Measurements from ENCODE around the gene ARHGEF40.
A peak's percentile ranks its signal among the peaks of the same experiment; 100 is the strongest.

The ARHGEF40 gene

DNA sequence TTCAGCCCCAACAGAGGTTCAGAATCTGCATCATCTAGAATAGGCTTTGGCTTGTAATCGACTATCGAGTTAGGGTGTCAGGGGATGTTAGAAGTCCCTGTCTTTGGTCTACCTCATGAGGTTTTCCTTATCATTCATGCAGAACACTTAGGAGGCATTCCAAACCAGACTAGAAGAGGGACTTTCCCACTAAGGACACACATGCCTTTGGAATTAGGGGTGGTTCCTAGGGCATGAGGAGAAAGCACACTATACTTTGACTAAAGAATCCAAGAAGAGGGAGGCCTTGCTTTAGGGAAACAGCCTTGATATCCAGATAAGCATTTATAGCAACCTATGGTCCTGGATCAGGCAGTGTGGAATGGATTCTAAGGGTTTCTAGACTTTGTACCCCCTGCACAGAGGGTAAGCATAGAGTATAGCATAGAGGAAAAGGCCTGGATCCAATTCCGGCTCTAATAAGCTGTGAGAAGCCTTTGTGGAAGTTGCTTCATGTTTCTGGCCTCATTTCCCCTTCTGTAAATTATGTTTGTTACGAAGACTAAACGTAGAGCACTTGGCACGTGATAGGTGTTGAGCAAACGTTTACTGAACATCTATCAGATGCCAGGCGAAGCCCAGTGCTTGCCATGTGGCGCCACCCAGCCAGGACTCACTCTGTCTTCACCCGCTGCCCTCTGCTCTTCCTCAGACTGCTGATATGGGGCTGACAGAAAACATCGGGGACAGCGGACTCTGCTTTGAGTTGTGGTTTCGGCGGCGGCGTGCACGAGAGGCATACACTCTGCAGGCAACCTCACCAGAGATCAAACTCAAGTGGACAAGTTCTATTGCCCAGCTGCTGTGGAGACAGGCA lies 15.1 kb downstream of the ARHGEF40 start:
- no peak for DNase-seq

DNA sequence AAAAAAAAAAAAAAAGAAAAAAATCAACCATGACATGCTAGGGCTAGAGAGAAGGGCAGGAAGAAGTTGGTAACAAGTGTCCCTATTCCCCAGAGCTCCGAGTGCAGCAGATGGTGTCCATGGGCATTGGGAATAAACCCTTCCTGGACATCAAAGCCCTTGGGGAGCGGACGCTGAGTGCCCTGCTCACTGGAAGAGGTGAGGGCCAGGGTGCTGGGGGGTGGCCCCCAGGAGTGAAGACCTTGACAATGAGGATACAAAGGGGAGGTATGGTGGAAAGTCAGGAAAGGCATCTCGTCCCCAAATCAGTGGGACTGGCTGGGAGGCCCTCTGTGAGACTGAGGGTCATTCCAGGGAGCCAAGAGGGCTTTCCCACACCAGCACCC lies 16.8 kb downstream of the ARHGEF40 start:
- no peak for DNase-seq

DNA sequence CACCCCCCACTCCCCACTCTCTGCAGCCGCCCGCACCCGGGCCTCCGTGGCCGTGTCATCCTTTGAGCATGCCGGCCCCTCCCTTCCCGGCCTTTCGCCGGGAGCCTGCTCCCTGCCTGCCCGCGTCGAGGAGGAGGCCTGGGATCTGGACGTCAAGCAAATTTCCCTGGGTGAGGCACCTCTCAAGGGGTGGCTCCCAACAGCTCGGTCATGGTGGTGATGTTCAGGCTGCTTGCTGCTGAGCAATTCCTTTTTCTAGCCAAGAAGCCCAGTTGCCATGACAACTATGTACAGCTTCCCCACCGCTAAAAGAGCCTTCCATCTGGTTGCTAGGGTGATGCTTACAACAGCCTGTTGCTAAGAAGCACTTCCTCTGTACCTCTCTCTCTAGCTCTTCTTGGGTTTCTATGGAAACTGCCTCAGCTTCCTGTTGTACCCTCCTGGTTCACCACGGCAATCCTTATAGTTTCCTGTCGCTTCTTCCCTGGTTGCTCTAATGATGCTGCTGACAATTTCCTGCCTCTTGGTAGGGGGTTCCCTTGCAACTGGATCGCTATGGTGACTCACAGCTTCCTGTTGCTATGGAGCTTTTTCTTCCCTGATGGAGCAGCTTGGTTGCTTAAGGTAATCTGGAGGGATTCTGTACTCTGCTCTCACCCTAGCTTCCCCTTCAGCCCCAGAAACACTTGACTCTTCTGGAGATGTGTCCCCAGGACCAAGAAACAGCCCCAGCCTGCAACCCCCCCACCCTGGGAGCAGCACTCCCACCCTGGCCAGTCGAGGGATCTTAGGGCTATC lies 17.4 kb downstream of the ARHGEF40 start:
- peak in 1 of 2 experiments; percentile 34 for DNase-seq

DNA sequence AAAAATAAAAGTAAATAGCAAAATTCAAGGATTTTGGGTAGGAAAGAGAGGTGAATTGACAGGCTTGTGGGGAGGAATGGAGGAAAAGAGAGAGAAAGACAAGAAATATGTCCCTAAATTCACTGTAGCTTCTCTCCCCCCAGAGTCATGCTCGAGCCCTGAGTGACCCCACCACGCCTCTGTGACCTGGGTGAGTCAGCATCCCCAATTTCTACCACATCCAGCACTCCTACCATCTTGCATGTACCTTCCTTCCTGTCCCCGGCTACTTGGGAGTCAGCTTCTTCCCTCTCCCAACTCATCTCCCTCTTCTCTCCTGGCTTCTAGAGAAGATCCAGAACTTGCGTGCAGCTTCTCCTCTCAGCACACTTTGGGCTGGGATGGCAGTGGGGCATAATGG lies 18.6 kb downstream of the ARHGEF40 start:
- DNase-seq = no peak

DNA sequence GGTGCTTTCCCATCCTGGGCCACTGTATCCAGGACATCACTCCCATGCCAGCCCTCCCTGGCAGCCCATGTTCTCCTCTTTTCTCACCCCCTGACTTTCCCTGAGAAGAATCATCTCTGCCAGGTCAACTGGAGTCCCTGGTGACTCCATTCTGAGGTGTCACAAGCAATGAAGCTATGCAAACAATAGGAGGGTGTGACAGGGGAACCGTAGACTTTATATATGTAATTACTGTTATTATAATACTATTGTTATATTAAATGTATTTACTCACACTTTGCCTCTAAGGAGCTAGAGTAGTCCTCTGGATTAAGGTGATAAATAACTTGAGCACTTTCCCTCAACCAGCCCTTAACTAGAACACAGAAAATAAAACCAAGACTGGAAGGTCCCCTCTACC lies 19.2 kb downstream of the ARHGEF40 start:
- no peak for DNase-seq

DNA sequence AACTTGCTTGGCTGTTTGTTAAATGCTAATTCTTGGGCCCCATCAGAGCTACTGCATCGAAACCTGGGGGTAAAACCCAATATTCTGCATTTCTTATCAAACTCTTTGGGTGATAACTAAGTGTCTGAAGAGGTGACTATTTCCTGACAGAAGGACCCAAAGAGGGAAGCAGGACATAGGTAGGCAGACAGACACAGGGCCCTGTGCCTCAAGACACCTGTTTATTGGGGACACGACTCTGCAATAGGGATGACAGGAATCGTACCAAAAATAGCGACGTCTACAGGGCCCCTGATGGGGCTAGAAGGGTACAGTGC lies 19.7 kb downstream of the ARHGEF40 start:
- DNase-seq = no peak

DNA sequence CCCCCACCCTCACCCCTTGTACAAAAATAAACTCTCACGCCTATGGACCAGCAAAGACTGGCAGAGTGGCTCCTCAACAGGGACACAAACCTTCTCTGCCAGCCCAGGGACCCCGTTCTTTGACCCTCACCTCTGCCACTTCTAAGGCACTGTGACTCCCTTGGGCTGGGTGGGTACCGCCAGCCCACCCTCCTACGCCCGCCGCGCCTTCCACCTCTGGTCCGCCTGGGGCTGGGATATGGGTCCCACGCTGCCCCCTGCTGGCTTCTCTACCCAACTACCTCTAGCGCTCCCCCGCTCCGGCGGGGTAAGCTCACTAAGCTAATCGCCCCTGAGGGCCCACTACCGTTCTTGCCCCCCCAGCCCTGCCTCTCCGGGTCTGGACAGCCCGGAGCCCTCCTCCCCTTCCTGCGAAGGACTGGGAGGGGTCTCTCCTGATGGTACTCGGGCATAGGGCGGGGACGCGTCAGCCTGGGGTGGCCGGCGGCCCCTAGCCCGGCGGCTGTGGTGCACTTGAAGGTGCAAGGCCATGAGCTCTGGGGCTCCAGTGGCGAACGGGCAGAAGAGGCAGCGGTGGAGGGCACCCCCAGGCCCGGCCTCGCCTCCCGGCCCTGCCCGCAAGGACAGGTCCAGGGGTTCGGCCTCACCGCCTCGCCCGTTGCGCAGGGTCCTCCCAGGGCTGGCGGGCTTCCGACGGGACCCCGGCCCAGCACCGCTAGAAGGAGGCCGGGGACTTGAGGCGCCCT lies 20.3 kb downstream of the ARHGEF40 start:
- no peak for DNase-seq

DNA sequence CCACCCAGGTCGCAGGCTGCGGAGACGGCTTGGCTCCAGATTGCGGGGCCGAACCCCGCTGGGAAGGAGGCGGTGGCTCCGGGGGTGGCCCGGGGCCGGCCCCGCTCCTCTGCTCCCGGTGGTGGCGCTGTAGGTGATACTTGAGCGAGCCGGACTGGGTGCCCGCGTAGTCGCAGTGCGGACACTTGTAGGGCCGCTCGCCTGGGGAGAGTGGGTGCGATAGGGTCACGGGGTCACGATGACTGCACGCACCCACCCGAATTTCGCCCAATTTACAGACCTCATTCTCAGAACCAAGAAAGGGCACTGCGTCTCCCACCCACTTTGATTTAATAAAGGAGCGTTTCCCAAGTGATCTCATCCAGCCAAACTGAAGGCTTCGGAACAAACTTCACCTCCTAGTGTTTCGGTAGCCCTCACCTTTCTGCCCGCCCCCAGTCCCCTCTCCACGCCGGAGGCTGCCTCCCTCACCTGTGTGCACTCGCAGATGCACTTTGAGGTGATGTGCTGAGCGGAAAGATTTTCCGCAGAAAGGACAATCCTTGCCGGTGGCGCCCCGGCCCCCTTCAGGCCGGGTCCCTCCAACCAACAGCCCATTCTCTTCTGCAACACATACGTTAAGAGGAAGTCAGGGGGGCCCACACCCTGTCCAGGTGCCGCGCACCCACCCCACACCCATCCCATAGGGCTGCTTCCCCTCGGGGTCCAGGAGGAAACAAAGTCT lies 21.0 kb downstream of the ARHGEF40 start:
- DNase-seq = no peak

DNA sequence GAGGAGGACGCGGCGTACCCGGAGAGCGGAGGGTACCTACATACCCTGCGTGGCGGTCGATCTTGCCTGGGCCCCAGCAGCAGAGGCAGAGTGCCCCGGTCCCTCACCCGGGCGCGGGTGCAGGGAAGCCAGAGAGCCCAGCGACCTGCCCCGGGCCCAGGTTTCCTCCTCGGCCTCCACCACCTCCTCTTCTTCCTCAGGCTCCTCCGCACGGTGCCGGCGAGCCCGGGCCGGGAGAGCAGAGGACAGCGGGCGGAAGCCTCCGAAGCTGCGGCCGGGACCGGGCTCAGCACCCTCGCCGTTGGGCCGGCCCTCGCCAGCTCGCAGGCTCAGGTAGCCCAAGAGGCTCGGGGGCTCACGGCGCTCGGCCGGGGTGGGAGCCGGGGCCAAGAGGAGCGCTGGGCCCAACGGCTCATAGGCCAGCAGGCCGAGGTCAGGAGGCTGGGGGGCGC lies 21.7 kb downstream of the ARHGEF40 start:
- DNase-seq = no peak

DNA sequence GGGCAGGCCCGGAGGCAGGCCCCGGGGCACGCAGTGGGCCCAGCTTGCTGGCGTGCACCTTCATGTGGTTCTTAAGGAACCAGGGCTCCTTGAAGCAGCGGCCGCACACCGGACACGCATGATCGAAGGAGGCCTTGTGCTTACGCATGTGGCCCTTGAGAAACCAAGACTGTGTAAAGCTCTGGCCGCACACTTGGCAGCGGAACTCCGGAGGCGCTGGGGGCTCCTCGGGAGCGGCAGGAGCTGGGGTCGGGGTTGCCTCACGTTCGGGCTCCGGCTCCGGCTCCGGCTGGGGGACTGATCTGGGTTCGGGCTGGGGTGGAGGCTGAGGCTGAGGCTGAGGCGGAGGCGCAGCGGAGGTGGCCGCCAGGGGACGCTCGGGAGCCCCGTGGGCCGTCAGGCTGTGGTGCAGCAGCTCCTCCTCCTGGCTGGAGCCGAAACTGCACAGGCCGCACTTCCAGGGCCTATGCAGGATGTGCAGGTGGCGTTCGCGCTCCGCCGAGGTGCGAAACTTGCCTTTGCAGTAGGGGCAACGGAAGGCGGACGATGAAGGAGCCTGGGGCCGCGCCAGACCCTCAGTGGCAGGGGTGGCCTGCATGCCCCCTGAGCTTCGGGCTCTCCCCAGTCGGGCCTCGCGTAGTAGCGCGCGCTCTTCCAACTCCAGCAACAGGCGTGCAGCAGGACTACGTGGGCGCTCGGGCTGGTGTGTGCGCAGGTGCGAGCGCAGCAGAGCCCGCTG lies 22.3 kb downstream of the ARHGEF40 start:
- DNase-seq = peak; percentile 91

DNA sequence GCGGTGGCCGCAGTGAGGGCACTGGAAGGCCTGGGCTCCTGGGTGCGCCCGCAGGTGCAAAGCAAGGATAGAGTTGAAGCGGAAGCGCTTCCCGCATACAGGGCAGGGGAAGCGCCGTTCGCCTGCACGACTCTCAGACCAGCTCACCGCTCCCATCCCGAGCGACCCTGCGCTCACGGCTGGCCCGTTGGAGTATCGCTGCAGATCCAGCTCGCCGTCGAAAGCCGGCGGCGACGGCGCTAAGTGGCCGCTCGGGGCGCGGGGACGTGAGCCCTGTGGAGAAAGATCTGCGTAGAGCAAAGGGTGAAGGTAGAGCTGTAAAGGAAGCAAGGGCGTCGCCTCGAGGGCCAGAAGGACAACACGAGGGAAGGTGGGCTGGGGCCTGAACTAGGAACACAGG lies 22.9 kb downstream of the ARHGEF40 start:
- no peak for DNase-seq

DNA sequence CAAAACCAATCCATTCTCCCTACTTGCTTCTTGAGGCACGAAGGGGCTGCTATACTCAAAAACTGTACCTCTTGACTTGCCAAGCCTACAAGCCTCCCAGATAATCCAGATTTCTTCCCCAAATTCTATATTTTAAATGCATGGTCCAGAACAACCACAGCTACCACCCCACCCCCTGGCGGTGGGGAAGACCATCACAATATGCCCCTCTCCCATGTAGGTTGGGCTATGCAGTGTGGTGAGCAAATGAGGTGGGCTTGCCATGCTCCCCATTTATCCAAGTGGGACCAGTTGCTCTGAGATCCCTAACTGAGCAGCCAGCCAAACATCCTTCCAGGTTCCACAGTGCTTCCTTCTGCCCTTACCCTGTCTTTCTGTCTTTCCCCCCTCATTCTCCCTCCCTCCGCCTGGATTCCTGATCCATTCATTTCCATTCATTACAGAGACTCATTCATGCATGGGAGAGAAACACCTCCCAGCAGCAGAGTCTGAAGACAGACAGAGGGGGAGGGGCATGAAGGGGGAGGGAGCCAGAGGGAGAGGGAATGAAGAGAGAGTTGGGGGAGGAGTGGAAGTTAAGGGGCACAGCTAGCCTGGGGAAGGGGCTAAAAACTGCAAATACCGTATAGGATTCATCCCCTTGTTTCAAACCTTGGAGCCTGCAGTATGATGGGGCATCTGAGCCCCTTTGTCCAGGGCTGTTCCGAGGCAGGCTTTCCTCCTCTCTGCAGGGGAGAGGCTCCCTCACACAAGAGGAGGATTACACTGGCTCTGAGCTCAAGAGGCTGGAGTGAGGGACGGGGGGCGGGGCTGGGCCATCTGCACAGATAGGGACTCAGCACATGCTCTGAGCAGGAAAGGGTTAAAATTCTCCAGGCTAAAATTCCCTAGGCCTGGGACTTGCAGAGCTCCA lies 23.9 kb downstream of the ARHGEF40 start:
- DNase-seq = no peak

DNA sequence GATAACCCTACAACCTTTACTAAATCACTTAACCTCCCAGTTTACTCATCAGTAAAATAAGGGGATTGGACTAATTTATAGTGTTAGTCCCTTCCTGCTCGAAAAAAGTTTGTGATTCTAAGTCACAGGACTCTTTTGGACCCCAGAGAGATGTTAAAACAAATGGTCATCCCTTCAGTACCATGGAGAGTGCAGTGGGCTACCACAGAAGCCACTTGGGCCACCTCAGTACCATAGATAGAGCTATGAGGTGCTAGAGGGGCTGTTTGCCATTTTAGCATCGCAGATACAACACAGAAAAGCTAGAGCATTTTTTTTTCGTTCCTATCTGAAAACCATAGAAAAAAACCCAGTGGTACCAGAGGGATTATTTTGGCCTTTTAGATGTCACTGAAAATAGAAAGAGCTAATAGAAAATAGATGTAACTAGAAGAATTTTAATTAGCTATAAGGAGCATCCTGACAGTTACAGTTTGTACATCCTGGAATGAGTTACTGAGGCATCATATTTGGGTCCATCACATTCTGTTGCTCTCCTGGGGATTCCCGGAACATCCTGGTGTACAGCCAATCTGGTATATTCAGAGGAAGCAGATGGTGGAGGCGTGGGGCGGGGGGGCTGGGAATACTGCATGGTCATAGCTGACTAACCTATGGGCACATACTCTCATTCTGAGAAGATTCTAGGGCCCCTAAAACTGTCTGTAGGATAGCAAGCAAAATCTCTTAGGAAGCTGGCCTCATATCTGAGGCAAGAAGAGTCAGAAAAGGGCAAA lies 25.5 kb downstream of the ARHGEF40 start:
- DNase-seq = no peak

DNA sequence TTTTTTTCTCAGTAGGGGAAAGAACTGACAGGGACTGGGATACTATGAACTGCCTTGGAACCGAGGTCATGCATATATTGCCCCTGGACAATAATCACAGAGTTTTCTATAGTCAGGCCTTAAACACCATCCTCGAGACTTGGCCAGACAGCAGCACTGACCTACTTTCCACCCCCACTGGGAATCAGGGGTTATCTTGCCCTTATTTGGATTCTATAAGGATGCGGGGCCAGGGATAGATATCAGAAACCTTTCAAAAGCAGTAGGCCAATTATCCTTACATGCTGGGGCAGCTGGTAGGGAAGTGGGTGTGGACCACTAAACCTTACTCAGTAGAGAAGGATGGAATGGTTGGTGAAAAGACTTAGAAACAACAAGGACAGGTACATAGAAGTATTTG lies 26.3 kb downstream of the ARHGEF40 start:
- DNase-seq = no peak

DNA sequence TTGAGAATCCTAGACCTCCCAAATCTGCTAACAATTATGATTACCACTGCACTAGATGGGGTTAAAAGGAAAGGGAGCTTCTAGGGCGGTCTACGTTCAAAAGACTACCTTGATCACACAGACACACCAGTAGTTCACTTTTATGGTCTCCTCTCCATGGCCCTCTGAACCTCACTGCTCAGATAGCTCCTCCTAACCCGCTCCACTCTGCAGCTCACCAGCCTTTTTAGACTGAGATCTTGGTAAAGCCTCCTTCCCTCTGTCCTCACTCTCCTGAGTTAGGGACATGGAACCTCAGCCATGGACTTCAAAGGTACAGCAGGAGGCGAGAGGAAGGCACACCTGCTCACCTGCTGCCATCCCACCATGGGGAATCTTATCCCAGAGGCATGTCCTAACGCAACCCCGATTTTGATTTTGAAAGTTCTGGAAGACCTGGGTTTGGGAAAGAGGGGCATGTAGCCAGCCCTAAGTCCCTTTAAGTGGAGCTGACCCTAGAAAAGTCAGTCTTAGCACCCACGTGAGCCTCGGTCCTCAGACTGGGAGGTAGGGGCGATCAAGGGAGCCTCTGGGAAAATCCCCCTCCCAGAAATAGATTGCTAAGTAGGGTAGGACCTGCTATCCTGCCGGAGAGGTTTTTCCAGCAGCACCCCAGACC lies 27.0 kb downstream of the ARHGEF40 start:
- no peak for DNase-seq

DNA sequence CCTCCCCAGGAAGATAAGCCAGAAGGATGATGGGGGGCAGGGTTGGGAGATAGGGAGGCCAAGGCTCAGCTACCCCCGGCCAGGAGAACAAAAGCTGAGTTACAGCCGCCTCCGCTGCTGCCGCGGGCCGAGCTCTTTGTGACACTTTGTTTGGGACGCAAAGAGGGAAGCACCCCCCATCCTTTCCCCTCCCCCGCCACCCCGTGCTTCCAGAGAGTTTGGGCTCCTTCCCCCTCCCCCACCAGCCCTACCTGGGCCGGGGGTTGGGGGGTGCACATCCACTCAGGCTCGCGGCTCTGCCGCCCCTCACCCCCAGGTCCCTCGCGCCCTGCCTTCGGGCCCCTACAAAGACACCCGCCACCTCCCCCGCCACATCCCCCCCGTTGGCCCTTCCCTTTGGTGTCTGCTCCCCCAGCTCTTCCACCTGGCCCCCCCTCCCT lies 27.6 kb downstream of the ARHGEF40 start:
- no peak for DNase-seq

DNA sequence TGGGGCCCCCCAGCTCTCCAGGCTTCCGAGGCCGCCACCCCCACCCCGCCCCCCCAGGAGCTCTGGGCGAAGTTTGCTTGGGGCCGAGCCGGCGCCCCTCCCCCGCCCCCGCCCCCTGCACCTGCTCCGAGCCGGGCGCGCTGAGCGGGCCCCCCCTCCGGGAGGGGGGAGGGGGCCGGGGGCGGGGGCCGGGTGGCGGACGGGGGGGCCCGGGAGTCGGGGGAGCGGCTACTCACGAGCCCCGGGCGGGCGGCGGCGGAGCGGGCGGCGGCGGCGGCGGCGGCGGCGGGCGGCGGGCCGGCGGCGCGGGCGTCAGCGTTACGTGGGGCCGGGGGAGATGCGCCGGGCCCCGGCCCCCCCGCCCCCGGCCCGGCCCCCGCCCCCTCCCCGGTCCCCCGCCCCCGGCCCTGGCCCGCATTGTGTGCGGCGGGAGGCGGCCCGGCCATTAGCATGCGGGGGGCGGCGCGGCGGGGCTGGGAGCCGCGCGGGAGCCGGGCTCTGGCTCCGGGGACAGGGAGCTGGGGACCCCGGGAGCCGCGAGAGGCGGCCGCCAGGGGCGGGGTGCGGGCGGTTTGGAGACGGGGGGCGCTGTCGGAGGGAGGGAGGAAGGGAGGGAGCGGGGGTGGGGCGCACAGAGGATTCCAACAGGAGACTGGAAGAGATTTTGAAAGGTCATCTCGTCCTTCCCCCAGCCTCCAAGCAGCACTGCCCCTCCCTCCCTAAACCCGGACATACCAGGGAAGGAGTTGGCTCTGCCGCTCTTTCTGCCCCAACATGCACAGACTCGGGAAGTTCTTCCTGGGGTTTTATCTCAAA lies 28.2 kb downstream of the ARHGEF40 start, which contains the start of gene ZNF219:
Gene ZNF219, minus strand, starts transcription at position 580 of the 816 bp plus-strand sequence. CDS start 5,064 bp downstream, outside the sequence.
- DNase-seq = peak in 1 of 2 experiments; percentile 12

DNA sequence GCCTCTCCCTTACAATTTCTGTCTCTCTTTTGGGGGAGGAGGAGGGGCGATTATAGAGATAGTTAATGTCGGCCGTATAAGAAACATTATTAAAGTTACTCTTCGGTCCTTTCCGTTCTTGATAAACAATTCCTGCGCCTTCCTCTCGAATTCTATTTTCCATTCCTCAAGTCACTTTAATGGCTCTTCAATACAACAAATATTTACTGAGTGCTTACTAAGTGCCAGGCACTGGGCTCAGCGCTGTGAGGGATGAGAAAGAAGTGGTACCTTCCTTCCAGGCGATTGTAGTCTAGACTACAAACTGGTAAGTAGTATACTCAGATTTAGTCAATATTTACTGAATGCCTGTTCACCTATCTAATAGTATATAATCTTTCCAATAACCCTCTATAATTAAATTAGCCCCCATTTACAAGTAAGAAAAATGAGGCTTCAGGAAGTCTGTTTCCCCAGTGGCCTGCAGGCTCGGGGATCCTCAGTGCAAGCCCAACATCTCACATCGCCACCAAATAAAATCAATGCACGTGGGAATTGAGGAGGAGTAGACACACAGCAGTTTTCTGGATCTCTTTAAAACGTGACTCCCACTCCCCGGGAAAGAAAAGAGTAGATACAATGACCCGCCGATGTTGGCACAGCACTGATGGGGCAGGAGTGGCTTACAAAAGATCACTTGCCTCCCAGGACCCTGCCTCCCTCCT lies 28.9 kb downstream of the ARHGEF40 start:
- DNase-seq = no peak
